NCI-H82 (cell line): ENCODE results near the gene S100A4.
"Not testable (repeated sequence)": the region's sequence is repeated elsewhere in the genome, so short reads cannot be mapped to it uniquely, and the experiment has no call there.

ENCODE experiments used
- DNase-seq: peaks from one replicate; lab custom pipeline; 2025; lab: John Stamatoyannopoulos, UW

S100A4 gene

DNA sequence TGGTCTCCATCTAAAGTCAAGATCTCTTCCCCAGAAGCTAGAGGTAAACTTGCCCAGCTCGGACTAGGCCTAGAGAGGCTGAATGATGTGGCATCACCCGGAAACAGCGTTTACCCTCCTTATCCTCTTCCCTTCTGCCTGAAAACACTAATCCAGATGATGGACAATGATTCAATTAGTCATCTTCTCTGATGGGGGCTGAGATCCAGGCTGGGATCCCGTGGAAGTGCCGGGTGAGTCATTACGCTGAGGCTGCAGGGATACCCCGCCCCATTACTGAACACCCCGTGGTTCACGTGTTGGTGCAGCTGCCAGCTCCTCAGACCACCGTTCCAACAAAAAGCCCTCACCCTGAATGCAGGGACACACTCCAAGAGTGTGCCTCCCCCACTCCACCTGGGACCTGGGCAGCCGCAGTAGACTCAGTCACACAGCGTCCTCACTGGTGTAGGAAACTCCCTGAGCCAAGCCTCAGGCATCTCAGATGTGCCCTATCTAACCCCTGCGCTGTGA is 11.9 kb downstream of the S100A4 start:
- peak; percentile 90 for DNase-seq

DNA sequence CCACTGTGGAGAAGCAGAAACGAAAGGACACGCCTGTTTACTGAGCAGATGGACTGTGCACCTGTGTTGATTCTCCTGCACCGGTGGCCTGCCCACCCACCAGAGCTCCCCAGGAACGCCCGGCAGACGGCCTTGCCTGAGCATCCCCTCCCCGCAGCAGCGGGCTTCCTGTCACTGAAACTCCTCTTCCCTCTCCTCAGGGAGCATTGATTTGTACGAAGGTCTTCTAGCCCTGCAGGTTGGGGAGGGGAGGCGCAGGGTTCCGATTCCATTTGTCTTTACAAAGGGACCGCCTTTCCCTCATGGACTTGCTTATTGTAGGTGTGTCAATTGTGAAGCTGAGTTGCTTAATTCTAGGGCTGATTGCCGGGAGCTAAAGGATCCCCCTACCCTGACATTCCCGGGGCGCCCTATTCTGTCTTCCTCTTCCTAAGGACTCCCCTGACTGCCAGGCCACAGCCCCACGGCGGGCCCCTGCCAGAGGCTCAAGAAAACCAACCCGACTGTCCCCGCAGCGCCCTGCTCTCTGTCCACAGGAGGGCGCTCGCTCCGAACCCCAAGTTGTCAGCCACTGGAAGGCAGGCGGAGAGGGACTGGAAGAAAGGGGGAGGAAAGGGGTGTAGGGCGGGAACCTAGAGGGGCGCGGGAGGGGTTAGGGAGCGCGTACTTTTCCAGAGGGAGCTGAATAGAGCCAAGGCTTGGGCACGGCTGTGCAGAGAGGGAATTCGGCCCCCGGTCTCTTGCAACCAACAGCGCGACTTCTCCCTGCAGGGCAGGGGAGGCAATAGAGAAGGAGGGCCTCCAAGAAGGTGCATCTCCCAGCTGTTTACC is 12.6 kb downstream of the S100A4 start:
- DNase-seq = peak; percentile 92

DNA sequence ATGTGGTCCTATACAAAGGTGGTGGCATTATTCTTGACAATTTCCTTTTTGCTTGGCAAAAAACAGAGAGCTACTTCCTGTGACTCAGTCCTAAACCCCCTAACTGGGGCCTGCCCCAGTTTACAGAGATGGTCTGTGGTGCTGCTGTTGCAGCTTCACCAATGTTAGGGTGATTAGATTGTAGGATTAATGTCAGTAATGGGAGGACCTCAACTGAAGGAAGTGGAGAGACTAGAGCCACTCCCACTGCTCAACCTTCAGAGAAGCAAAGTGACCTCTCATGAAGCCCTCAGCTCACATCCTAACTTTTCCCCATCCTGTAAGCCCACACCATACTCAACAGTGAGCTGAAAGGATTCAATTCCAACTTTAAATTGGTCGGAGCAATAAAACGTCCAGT is 13.4 kb downstream of the S100A4 start:
- DNase-seq = peak; percentile 50

DNA sequence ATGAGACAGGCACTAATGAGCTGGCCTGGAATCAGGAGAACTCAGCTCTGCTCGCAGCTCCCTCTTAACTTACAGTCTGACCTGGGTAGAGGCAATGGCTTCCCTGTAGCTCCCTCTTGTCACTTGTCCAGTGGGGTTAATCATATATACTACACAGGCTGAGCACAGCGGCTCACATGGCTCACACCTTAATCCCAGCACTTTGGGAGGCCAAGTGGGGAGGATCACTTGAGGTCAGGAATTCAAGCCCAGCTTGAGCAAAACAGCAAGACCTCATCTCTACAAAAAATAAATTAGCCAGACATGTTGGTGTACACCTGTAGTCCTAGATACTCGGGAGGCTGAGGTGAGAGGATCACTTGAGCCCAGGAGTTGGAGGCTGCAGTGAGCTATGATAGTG is 14.0 kb downstream of the S100A4 start:
- DNase-seq = no peak

DNA sequence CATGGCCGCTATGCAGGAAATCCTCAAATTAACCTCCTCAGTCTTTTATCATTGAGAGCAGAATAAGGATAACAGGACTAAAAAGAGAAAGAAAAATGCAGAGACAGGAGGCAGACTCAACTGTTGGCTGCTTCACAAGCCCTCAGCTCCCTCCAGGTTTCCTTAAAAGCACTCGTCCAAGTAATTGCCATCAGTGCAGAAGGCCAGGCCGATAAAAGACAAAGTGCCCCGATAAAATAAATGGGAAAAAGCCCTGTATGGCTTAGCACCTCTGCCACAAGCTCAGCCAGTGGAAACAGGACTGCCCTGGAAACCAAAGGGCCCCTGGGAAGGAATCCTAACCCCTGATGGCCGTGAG is 17.9 kb downstream of the S100A4 start:
- no peak for DNase-seq

DNA sequence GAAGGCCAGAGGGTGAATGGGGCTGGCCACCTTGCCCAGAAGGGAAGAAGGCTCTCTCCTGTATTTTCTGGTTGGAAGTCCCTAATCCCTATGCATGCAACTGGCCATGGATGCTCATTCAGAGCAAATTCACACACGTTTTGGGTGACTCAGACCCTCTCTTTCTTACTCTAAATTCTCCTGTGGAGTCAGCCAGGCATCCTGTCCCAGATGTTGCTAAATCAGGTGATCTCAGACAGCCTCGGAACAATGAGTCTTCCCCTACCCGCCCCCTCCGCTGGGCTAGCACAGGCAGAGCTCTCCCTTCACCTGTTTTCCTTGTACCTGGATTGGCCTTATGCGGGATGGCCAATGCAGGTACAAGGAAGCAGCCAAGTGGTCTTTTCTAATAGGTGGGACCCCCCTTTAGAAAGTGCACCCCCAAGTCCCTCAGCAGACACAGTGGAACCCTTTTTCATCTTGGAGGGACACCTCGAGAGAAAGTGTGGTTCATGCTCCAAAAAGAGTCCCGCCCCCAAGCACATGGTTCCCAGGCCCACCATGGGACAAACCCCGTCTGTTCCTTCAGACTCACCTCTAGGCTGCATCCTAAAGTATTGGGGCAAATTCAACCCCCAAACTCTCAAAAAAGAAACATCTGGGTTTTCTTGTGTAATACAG is 18.5 kb downstream of the S100A4 start:
- no peak for DNase-seq

DNA sequence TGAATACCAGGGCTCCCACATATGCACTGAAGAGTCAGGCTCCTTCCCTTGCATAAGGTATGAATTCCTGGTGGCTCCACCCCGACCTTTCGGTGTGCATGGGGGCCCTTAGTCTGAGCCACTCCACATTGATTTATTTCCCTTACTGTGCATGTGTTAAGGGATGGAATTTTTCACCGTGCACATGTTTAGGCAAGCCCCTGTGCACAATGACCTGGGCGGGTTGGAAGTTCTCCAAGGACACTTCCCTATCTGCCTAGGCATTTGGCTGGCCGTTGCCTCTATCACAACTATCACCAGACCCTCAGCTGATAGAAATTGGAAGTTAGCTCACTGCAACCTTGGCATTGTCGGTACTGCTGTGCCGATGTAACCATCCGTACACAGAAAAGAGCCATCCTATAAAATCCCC is 19.5 kb downstream of the S100A4 start:
- no peak for DNase-seq

DNA sequence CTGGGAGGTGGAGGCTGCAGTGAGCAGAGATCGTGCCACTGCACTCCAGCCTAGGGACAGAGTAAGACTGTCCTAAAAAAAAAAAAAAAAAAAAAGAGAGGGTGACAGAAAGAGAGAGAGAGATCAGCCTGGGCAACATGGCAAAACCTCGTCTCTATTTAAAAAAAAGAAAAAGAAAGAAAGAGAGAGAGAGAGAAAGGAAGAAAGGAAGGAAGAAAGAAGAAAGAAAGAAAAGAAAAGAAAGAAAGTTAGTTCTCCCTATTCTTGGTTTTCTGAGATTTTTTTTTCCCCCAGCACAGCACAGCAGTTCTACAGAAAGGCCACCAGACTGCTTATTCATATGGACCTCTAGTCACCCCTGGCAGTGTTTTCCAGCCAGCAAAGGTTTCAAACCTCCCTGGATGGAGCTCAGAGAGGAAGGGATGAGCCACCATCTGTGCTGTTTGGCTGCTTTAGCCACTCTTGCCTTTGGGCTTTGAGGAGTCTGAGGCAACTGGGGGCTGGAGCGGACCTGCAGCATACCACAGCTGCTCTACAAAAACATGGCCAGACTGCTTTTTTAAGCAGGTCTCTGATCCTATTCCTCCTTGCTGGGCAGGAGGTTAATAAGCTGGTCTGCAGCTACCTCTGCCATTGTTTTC is 20.4 kb downstream of the S100A4 start:
- DNase-seq = peak; percentile 98

DNA sequence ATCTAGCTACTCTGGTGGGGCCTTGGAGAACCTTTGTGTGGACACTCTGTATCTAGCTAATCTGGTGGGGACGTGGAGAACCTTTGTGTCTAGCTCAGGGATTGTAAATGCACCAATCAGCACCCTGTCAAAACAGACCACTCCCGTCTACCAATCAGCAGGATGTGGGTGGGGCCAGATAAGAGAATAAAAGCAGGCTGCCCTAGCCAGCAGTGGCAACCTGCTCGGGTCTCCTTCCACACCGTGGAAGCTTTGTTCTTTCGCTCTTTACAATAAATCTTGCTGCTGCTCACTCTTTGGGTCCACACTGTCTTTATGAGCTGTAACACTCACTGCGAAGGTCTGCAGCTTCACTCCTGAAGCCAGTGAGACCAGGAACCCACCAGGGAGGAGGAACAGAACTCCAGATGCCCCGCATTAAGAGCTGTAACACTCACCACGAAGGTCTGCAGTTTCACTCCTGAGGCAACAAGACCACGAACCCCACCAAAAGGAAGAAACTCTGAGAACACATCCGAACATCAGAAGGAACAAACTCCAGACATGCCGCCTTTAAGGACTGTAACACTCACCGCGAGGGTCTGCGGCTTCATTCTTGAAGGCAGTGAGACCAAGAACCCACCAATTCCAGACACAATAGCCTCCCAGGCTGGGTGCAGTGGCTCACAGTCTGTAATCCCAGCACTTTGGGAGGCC is 23.1 kb downstream of the S100A4 start:
- not testable (repeated sequence) for DNase-seq

DNA sequence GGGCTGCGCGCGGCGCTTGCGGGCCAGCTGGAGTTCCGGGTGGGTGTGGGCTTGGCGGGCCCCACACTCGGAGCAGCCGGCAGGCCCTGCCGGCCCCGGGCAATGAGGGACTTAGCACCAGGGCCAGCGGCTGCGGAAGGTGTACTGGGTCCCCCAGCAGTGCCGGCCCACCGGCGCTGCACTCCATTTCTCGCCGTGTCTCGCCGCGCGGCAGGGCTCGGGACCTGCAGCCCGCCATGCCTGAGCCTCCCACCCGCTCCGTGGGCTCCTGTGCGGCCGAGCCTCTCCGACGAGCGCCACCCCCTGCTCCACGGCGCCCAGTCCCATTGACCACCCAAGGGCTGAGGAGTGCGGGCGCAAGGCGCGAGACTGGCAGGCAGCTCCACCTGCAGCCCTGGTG is 23.8 kb downstream of the S100A4 start:
- DNase-seq = not testable (repeated sequence)

DNA sequence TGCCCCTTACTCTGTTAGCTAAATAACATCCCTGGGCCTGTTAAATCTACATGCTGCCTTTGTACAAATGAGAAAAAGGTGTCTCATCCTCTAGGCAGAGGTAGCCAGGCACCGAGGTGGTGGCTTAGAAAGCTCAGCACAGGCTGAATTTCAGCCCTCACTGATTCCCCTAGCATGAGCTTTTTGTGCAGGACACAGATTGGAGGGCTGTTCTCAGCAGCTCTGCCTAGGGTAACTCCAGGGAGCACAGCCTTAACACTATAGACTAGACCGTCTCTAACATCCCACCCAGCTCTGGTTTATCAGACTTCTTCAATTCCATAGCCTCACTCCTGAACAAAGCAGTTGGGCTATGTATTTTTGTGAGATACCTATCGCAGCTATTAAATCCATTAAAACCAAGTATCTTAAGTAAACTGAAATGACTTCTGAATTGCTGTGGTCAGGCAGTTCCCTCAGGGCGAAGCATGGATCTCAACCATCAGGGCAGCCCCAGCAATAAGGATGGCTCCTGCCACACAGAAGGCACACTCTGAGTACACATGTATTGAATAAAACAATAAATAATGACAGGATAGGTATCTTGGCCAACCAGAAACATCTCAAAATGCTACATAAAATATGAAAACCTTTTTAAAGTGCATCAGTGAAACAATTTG is 24.7 kb downstream of the S100A4 start:
- DNase-seq = no peak

DNA sequence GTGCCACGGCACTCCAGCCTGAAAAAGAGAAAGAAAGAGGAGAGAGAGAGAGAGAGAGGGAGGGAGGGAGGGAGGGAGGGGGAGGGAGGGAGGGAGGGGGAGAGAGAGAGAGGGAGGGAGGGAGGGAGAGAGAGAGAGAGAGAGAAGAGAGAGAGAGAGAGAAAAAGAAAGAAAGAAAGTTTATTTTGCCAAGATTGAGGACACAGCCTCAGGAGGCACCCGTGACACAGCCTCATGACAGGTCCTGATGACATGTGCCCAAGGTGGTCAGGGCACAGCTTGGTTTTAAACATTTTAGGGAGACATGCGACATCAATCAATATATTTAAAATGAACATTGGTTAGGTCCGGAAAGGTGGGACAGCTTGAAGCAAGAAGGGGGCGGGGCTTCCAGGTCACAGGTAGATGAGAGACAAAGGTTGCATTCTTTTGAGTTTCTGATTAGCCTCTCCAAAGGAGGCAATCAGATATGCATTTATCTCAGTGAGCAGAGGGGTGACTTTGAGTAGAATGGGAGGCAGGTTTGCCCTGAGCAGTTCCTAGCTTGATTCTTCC is 25.4 kb downstream of the S100A4 start:
- DNase-seq = not testable (repeated sequence)

DNA sequence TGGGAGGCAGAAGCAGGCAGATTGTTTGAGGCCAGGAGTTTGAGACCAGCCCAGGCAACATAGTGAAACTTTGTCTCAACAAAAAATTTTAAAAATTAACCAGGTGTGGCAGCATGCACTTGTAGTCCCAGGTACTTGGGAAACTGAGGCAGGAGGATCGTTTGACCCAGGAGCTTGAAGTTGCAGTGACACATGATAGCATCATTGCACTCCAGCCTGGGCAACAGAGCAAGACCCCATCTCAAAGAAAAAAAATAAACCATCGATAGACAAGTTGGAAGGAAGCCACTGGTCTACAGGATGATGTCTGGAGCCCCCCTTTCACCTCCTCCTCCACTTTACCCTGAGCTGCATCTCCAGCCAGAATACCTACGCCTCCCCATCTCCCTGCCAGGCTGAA is 26.4 kb downstream of the S100A4 start:
- DNase-seq = no peak

DNA sequence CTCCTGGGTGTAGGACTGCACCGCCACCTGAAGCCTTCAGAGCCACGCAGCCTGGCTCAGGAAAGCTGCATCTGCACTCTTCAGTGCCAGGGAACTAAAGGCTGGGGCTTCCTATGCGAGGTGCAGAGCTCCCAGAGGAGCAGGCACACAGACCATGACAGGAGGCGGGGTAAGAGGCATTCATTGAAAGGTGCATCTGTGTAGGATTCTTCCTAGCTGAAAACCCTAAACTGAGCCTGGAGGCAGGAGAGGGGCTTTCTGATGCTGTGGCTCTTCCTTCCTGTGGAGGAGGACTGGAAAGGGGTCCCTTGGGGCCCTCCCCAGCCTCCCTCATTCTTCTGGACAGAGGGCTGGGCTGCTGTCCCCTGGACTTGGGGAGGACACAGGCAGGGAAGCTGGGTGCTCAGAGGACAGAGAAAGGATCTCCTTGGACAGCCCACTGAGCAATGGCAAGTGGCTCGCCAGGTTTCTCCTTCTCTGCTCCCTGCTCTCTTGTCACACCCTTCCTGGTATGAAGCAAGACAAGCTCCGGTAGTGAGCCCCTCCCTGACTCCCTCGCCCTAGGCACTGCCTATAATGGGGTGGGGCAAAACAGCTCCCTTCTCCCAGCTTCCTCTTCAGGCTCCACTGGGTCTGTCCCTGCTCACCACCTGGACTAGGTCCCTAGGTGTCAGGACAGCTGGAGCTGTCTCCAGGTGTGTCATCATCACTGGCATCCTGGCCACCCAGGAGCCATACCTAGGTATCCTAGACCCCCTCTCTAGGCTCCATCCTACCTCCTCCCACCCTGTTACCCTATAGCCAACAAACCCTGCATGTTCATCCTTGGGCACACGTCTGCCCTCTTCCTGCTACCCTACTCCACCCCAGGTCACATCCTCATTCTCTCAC is 29.9 kb downstream of the S100A4 start:
- no peak for DNase-seq

DNA sequence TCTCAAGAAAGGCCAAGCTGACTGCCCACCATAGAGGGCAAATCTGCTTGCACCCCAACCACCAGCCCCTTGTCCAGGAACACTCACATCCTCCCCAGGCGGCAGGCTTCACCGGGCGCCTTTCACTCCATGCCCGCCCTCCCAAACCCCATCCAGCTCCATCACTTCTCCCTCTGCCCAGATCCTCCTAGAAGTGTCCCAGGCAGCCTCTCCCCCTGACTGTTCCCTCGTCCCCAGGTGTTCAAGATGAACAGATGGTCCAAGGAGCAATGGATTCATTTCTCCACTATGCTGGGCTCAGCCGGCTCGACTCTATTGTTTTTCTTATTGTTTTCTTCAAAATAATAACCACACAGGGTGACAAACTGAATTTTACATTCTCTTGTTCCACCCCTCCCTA is 31.9 kb downstream of the S100A4 start:
- peak; percentile 39 for DNase-seq

DNA sequence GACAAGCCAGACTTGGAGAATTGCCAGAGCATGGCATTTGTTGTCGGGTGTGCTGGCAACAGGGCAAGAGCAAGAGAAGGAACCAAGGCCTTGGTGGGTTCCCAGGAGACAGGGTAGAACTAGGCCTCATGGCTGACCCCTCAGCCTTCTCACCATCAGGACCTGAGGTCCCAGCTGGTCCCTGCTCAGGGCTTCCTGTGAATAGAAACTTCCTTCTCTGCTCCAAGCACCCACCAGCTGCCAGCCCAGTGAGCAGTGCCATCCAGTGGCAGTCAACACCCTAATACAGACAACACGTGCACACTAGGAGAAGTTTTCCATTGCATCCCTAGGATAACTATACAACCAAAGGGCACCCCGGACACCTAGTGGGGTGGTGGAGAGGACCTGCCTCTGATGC is 32.6 kb downstream of the S100A4 start:
- no peak for DNase-seq

DNA sequence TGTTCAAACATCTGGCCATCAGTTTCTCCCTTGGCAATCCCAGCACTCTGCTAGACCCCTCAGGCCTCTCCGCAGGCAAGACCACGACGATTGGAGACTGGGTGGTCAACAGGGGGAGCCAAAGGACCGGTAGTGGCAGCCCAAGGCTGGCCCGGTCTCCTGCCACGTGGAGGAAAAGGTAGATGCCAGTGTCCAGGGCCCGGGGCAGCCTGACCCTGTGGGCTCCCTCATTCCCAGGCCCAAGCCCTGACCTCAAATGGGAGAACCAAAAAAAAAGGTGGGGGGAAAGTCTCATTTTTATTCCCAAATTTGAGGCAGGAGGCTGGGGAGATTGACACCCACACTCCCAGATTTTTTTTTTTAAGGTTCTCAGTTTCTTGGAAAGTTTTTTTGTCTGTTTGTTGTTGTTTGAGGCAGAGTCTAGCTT is 34.6 kb downstream of the S100A4 start:
- DNase-seq = peak; percentile 94

DNA sequence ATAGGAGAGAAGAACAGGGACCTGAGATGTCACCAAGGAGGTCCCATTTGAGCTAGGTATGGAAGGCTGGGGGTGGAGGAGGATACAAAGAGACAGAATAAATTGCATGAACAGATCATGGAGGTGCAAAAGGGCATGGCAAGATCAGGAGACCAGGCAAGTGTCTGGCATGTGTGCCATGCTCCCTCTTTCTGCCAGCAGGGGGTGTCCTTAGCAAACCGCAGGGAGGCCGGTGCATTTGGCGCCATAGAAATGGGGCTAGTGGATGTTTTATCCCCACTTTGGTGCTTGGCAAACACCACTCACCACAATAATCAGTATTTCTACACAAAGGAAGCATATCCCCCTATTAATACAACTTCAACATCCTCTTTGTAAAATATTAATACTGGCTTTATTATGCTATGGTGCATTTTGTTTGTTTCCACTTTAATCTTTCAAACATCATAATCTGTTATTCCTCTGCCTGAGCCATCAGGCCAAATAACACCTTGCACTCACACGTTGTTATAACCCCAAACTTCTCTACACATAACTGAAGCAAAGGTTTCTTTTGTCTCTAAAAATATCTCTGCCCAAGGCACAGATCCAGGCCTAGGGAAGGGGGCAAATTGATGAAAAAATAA is 35.8 kb downstream of the S100A4 start:
- peak; percentile 77 for DNase-seq

DNA sequence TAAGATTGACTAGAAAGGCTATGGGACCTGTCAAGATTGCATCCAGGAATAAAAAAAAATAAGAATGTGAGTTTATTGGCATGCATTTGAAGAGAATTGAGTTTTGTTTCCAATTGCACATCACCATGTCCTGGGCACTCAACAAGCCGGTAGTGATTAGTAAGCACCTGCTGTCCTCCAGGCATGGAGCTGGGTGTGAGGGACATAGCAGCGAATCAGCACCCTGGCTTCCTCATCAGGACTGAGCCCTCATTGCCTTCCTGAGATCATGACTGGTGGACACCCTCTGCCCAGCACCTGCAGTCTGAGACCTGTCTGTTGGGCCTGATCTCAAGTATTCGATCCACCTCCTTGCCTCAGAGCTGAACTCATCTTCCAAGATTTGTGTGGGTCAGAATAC is 36.6 kb downstream of the S100A4 start:
- no peak for DNase-seq
